Measurements from ENCODE around the gene TERB1.

DNA sequence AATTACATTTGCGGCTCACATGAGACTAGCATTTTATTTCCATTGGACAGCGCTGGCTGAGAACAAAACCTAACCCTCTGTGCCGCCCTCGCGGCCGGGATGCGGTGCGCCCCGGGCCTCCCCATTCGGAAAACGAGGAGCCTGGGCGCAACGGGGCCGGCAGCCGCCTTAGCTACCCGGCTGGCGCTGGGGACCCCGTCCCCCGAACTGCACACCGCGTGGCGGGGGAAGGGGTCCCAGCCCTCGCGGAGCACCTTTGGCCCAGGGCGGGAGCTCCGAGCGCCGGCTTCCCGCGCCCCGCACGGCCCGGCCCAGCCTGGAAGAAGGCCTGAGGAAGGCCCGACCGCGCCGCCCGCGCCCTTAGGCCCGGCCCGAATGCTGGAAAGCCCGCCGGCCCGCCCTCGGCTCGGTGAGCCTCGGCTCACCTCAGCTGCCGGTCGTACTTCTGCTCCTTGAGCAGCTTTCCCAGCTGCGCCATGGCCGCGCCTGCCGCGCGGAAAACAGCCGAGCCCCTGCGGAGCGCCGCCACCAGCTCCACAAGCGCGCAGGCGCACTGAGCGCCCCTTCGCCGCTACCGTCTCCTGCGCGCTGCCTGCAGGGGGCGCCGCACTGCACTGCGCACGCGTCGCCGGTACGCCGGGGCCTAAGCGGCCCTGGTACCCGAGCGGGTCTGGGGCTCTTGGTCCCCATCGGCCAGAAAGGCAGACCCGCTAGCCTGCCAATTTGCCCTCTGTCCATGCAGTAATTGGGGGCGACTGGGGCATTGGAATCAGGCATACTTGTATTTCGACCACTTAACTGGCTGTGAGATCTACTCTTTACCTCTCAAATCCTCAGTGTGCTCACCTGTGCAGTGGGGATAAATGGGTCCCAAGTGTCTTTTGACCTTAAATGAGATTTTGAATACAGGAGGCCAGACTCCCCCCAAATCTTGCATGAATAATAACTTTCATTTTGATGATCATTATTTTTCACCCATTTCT lies 29.3 kb upstream of the TERB1 start, which contains the start of gene NAE1:
- TF ChIP-seq, protein P1, sequence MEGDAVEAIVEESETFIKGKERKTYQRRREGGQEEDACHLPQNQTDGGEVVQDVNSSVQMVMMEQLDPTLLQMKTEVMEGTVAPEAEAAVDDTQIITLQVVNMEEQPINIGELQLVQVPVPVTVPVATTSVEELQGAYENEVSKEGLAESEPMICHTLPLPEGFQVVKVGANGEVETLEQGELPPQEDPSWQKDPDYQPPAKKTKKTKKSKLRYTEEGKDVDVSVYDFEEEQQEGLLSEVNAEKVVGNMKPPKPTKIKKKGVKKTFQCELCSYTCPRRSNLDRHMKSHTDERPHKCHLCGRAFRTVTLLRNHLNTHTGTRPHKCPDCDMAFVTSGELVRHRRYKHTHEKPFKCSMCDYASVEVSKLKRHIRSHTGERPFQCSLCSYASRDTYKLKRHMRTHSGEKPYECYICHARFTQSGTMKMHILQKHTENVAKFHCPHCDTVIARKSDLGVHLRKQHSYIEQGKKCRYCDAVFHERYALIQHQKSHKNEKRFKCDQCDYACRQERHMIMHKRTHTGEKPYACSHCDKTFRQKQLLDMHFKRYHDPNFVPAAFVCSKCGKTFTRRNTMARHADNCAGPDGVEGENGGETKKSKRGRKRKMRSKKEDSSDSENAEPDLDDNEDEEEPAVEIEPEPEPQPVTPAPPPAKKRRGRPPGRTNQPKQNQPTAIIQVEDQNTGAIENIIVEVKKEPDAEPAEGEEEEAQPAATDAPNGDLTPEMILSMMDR (IDR thresholded peaks at IDR 0.05): peak; percentile 87
- TF ChIP-seq NR3C1 (CRISPR knock-in tag; conservative IDR thresholded peaks at IDR 0.05; ENCODE audit: low read depth) (no peak), TCF7 (CRISPR knock-in tag; IDR thresholded peaks at IDR 0.05; ENCODE audit: low read depth) (no peak), FOXJ3 (CRISPR knock-in tag; IDR thresholded peaks at IDR 0.05; ENCODE audit: borderline replicate concordance) (no peak), TP53 (CRISPR knock-in tag; IDR thresholded peaks at IDR 0.05) (0 out of 2 replicates have a peak, but pooled peaks have one; percentile 52), ZNF671 (CRISPR knock-in tag; IDR thresholded peaks at IDR 0.05) (no peak)
- TF ChIP-seq, protein P2, sequence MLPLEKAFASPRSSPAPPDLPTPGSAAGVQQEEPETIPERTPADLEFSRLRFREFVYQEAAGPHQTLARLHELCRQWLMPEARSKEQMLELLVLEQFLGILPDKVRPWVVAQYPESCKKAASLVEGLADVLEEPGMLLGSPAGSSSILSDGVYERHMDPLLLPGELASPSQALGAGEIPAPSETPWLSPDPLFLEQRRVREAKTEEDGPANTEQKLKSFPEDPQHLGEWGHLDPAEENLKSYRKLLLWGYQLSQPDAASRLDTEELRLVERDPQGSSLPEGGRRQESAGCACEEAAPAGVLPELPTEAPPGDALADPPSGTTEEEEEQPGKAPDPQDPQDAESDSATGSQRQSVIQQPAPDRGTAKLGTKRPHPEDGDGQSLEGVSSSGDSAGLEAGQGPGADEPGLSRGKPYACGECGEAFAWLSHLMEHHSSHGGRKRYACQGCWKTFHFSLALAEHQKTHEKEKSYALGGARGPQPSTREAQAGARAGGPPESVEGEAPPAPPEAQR (CRISPR knock-in tag; IDR thresholded peaks at IDR 0.05): no peak
- TF ChIP-seq, protein P3, sequence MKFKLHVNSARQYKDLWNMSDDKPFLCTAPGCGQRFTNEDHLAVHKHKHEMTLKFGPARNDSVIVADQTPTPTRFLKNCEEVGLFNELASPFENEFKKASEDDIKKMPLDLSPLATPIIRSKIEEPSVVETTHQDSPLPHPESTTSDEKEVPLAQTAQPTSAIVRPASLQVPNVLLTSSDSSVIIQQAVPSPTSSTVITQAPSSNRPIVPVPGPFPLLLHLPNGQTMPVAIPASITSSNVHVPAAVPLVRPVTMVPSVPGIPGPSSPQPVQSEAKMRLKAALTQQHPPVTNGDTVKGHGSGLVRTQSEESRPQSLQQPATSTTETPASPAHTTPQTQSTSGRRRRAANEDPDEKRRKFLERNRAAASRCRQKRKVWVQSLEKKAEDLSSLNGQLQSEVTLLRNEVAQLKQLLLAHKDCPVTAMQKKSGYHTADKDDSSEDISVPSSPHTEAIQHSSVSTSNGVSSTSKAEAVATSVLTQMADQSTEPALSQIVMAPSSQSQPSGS (CRISPR knock-in tag; IDR thresholded peaks at IDR 0.05; ENCODE audit: borderline replicate concordance, low read depth): no peak
- TF ChIP-seq, protein P4, sequence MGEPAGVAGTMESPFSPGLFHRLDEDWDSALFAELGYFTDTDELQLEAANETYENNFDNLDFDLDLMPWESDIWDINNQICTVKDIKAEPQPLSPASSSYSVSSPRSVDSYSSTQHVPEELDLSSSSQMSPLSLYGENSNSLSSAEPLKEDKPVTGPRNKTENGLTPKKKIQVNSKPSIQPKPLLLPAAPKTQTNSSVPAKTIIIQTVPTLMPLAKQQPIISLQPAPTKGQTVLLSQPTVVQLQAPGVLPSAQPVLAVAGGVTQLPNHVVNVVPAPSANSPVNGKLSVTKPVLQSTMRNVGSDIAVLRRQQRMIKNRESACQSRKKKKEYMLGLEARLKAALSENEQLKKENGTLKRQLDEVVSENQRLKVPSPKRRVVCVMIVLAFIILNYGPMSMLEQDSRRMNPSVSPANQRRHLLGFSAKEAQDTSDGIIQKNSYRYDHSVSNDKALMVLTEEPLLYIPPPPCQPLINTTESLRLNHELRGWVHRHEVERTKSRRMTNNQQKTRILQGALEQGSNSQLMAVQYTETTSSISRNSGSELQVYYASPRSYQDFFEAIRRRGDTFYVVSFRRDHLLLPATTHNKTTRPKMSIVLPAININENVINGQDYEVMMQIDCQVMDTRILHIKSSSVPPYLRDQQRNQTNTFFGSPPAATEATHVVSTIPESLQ (CRISPR knock-in tag; IDR thresholded peaks at IDR 0.05): 0 out of 2 replicates have a peak, but pooled peaks have one; percentile 52

Data from WTC11 (cell line).